GM12891 (cell line): Measurements from ENCODE around the gene RSPO4.
"Not testable (repeated sequence)": the region's sequence is repeated elsewhere in the genome, so short reads cannot be mapped to it uniquely, and the experiment has no call there.

ENCODE experiments used
- DNase-seq: peaks from one replicate; pipeline ENCODE4 v3.0.0; 2011; ENCODE audit warnings: low spot score; ENCODE audit not compliant: insufficient read length
- FAIRE-seq: peaks from 2 replicates; lab custom pipeline; 2011; peaks lifted over from hg19 to GRCh38; lab: Jason Lieb, UNC
- PAX5 ChIP-seq: IDR thresholded peaks from 2 replicates; pipeline ENCODE4 v1.6.1; 2011; ENCODE audit warnings: low read length, moderate library complexity, mild to moderate bottlenecking; ENCODE audit not compliant: insufficient read depth, severe bottlenecking
- POLR2A ChIP-seq: IDR thresholded peaks from 2 replicates; pipeline ENCODE4 v1.6.1; 2011; ENCODE audit warnings: low read depth, low read length, control low read depth
- POLR2AphosphoS5 ChIP-seq: IDR thresholded peaks from 2 replicates; pipeline ENCODE4 v1.6.1; 2011; ENCODE audit warnings: low read depth, low read length, control low read depth
- POU2F2 ChIP-seq: IDR thresholded peaks from 2 replicates; pipeline ENCODE4 v1.6.1; 2011; ENCODE audit warnings: low read depth, mild to moderate bottlenecking, control low read depth, low read length, moderate library complexity
- SPI1 ChIP-seq: IDR thresholded peaks from 2 replicates; pipeline ENCODE4 v1.6.1; 2011; ENCODE audit warnings: low read depth, low read length, control low read depth
- TAF1 ChIP-seq: IDR thresholded peaks from 2 replicates; pipeline ENCODE4 v1.6.1; 2011; ENCODE audit warnings: low read depth, low read length, control low read depth

Gene RSPO4

GRCh38 chr20:987677-988076 is 14.4 kb downstream of the RSPO4 start:
- no peak for DNase-seq
- FAIRE-seq, result no peak
- TF ChIP-seq POLR2AphosphoS5 (no peak), PAX5 (no peak), SPI1 (no peak), TAF1 (no peak), POLR2A (no peak), POU2F2 (no peak)

GRCh38 chr20:986733-987355 is 15.3 kb downstream of the RSPO4 start:
- DNase-seq (no peak), FAIRE-seq (no peak)
- no peak for TF ChIP-seq POLR2A
- no peak for TF ChIP-seq PAX5
- no peak for TF ChIP-seq POU2F2
- no peak for TF ChIP-seq POLR2AphosphoS5
- no peak for TF ChIP-seq TAF1
- TF ChIP-seq SPI1, result no peak

GRCh38 chr20:984994-985393 is 17.1 kb downstream of the RSPO4 start:
- not testable (repeated sequence) for DNase-seq, FAIRE-seq

GRCh38 chr20:982754-983153 is 19.4 kb downstream of the RSPO4 start:
- DNase-seq (no peak), FAIRE-seq (no peak)
- TF ChIP-seq SPI1, result no peak
- no peak for TF ChIP-seq TAF1
- no peak for TF ChIP-seq POU2F2
- TF ChIP-seq POLR2AphosphoS5, result no peak
- TF ChIP-seq PAX5, result no peak
- no peak for TF ChIP-seq POLR2A

GRCh38 chr20:977021-977420 is 25.1 kb downstream of the RSPO4 start:
- DNase-seq (no peak), FAIRE-seq (no peak)
- no peak for TF ChIP-seq POU2F2
- no peak for TF ChIP-seq POLR2A
- TF ChIP-seq PAX5, result no peak
- no peak for TF ChIP-seq POLR2AphosphoS5
- no peak for TF ChIP-seq SPI1
- no peak for TF ChIP-seq TAF1

- TF ChIP-seq TAF1, result no peak
- TF ChIP-seq POLR2A, result no peak
- no peak for TF ChIP-seq PAX5
- no peak for TF ChIP-seq POLR2AphosphoS5
- no peak for TF ChIP-seq SPI1
- no peak for TF ChIP-seq POU2F2
- DNase-seq (no peak), FAIRE-seq (no peak)
These were observed 26.1 kb downstream of the RSPO4 start for GRCh38 chr20:976033-976432.

GRCh38 chr20:973785-974194 is 28.3 kb downstream of the RSPO4 start:
- peak; percentile 58 for FAIRE-seq

GRCh38 chr20:972256-972655 is 29.9 kb downstream of the RSPO4 start:
- FAIRE-seq (no peak), DNase-seq (no peak)
- TF ChIP-seq SPI1 (no peak), POLR2A (no peak), POU2F2 (no peak), PAX5 (no peak), TAF1 (no peak), POLR2AphosphoS5 (no peak)

More at GRCh38 chr20:973785-974194, 28.3 kb downstream of the RSPO4 start:
- peak; percentile 50 for DNase-seq
- TF ChIP-seq SPI1 (no peak), TAF1 (no peak), POLR2A (no peak), POLR2AphosphoS5 (no peak), POU2F2 (no peak), PAX5 (no peak)

GRCh38 chr20:971346-971745 is 30.8 kb downstream of the RSPO4 start:
- FAIRE-seq, result no peak
- no peak for TF ChIP-seq POU2F2
- TF ChIP-seq TAF1, result no peak
- TF ChIP-seq SPI1, result no peak
- no peak for TF ChIP-seq PAX5
- no peak for TF ChIP-seq POLR2AphosphoS5
- no peak for TF ChIP-seq POLR2A
- no peak for DNase-seq

GRCh38 chr20:969868-970267 is 32.2 kb downstream of the RSPO4 start:
- TF ChIP-seq SPI1 (no peak), POU2F2 (no peak), PAX5 (no peak), POLR2AphosphoS5 (no peak), TAF1 (no peak), POLR2A (no peak)
- DNase-seq (no peak), FAIRE-seq (no peak)
